Hepatocyte (in vitro differentiated cells): ENCODE data around the gene HOXD3. TPM values are rescaled to one million over a fixed set of nuclear protein-coding genes. Genes with fewer than 3 reads are reported as not detected.
A peak's percentile ranks its signal among the peaks of the same experiment; 100 is the strongest.

Experiments used
- DNase-seq: peaks from one replicate; pipeline ENCODE4 v3.0.0-alpha.2; 2016; ENCODE audit warnings: low spot score
- H2AFZ ChIP-seq: fragments of 200-600 bp; sonication (generic); 2 replicates; pipeline ENCODE4 v1.6.0; 2016; ENCODE audit warnings: antibody characterized with exemption, mild to moderate bottlenecking
- H3K27ac ChIP-seq: fragments of 200-600 bp; sonication (generic); 2 replicates; pipeline ENCODE4 v1.5.1; 2016; ENCODE audit warnings: mild to moderate bottlenecking
- H3K27me3 ChIP-seq: fragments of 200-600 bp; sonication (generic); 2 replicates; pipeline ENCODE4 v1.6.1; 2016
- H3K36me3 ChIP-seq: fragments of 200-600 bp; sonication (generic); replicated peaks from 2 replicates; pipeline ENCODE4 v1.5.1; 2016; ENCODE audit warnings: low read depth; ENCODE audit not compliant: insufficient read depth
- H3K4me1 ChIP-seq: fragments of 200-600 bp; sonication (generic); 2 replicates; pipeline ENCODE4 v1.5.1; 2016; ENCODE audit warnings: mild to moderate bottlenecking, moderate library complexity; ENCODE audit not compliant: insufficient read depth
- H3K4me2 ChIP-seq: fragments of 200-600 bp; sonication (generic); 2 replicates; pipeline ENCODE4 v1.6.0; 2016
- H3K4me3 ChIP-seq: fragments of 200-600 bp; sonication (generic); 2 replicates; pipeline ENCODE4 v1.5.1; 2016; ENCODE audit warnings: mild to moderate bottlenecking
- H3K79me2 ChIP-seq: fragments of 200-600 bp; sonication (generic); 2 replicates; pipeline ENCODE4 v1.6.0; 2017; ENCODE audit warnings: mild to moderate bottlenecking
- H3K9me2 ChIP-seq: fragments of 200-600 bp; sonication (generic); replicated peaks from 2 replicates; pipeline ENCODE4 v1.6.0; 2017; ENCODE audit warnings: mild to moderate bottlenecking; ENCODE audit not compliant: insufficient read depth
- H3K9me3 ChIP-seq: fragments of 200-600 bp; sonication (generic); 2 replicates; pipeline ENCODE4 v1.5.1; 2016; ENCODE audit warnings: low read depth, mild to moderate bottlenecking
- H4K20me1 ChIP-seq: fragments of 200-600 bp; sonication (generic); 2 replicates; pipeline ENCODE4 v1.6.0; 2016; ENCODE audit warnings: mild to moderate bottlenecking; ENCODE audit not compliant: insufficient read depth, poor library complexity, severe bottlenecking
- CTCF ChIP-seq: fragments of 200-600 bp; sonication (generic); IDR thresholded peaks from 2 replicates; pipeline ENCODE4 v1.5.1; 2016; ENCODE audit warnings: antibody characterized with exemption, mild to moderate bottlenecking; ENCODE audit not compliant: poor library complexity
- EZH2 ChIP-seq: fragments of 200-600 bp; sonication (generic); IDR thresholded peaks from 2 replicates; pipeline ENCODE4 v1.6.1; 2016; ENCODE audit warnings: antibody characterized with exemption, mild to moderate bottlenecking, borderline replicate concordance
- EZH2phosphoT487 ChIP-seq: fragments of 200-600 bp; sonication (generic); IDR thresholded peaks from one replicate; pipeline ENCODE4 v1.6.1; 2018; ENCODE audit warnings: antibody characterized with exemption, mild to moderate bottlenecking, low read depth, moderate library complexity; ENCODE audit not compliant: unreplicated experiment, severe bottlenecking
- WGBS: methylation state at CpG from one replicate; pipeline ENCODE4 v1.1.6; 2016; ENCODE audit warnings: low lambda C conversion rate; ENCODE audit errors: missing lambda C conversion rate; 5-methylcytosine and 5-hydroxymethylcytosine counted together
- polyA plus RNA-seq: library from polyadenylated mRNA; unstranded; fragments of >200 nt; fragmentation: Nextera tagmentation; extraction: Ambion mirVana; gene quantifications from 2 replicates; pipeline ENCODE4 v1.2.1, GENCODE V29; 2016
- total RNA-seq: library from RNA; depleted of rRNA; stranded (reverse); fragments of >200 nt; gene quantifications from 2 replicates; pipeline ENCODE4 v1.2.3, GENCODE V29; 2014

The HOXD3 gene
- total and polyA plus RNA-seq, 2 experiments from 2014 or later = 0.13 TPM; not detected in 1

DNA sequence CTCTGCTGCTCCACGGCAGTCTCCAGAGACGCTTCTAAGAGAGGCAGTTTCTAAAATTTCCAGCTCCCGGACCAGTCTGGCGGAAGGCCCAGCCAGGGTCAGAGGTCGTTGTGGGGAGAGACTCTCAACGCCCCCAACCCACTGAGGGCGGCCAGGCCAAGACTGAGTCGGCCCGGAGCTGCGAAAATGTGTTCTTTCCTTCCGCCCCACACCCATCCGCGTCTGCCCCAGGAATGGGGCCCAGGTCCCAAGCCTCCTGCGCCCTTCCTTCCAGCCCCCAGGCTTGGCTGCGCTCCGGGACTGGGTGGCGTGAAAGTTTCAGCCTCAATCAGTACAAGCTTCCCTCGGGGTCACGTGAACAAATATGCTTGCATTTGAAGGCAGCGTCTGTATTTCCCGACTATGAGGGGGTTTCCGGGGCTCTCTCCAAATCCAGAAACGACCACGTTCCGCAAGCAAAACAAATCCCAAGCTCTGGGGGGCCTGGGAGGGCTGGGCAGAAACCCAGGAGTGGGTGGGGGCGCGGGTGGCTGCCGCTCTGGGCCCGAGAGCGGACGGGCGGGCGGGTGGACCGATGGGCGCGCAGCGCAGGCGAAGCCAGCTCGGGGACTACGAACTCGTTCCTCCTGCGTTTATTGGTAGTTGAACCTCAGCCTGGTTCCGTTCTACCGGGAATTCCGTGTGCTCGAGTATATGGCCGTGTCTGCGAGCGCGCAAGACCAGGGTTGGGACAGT lies 3.3 kb downstream of the HOXD3 start:
- no peak overlapping the region for H3K4me3 ChIP-seq
- no peaks in the 10 kb centered on the region for H3K36me3 ChIP-seq
- H3K27ac ChIP-seq = no peak overlapping the region
- no peak for DNase-seq
- no peaks in the 10 kb centered on the region for H4K20me1 ChIP-seq
- H3K27me3 ChIP-seq = peaks cover 100% of the 10 kb centered on the region
- 5% methylated on average over 32 of the region's 50 CpGs for WGBS
- H3K9me2 ChIP-seq = no peaks in the 10 kb centered on the region
- no peaks in the 10 kb centered on the region for H3K9me3 ChIP-seq
- peak overlapping the region; percentile 35 for H2AFZ ChIP-seq
- H3K79me2 ChIP-seq = no peaks in the 10 kb centered on the region
- H3K4me2 ChIP-seq = peak overlapping the region; percentile 69
- H3K4me1 ChIP-seq = peaks cover 30% of the 10 kb centered on the region
- TF ChIP-seq EZH2phosphoT487 = peak; percentile 33
- TF ChIP-seq CTCF = no peak
- TF ChIP-seq EZH2 = peak; percentile 4

DNA sequence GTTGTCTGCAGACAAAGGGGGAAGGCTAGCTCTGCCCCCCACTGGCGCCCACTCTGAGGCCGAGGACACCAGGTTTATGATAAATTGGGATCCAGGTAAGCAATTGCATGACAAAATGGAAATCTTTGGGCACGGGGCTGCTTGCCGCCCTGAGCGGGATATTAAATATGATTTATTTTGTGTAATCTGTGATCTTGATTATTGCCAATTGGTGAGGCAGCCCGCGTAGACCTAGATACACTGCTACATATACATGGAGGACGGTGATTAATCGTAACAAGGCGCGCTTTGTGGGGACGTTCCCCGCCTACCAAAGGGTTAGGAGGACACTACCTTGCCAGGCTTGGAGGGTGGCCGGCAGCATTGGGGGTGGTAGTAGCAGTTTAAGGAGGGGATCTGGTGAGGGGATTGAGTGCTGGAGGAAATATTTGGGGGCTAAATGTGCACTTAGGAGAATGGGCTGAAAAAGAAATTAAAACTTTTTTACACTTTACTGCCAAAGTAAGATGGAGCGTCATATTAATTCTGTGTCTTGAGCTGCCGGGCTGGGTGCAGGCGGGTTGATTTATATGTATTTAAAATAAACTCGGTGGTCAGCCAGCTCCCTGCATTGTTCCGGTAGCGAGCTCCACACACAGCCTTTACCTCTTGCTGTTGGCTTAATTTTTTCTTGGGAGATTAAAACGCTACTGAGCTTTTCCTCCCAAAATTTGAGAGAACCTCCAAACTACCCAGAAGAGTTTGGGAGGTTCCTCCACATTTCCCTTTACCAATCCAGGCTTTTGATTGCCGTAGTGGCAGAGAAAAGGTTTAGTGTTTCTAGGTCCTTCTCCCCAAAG lies 4.1 kb downstream of the HOXD3 start:
- Histone ChIP-seq H4K20me1 (no peaks in the 10 kb centered on the region), H3K36me3 (no peaks in the 10 kb centered on the region), H3K4me3 (no peak overlapping the region), H3K9me2 (no peaks in the 10 kb centered on the region), H3K27ac (no peak overlapping the region), H2AFZ (no peak overlapping the region), H3K79me2 (no peaks in the 10 kb centered on the region), H3K4me2 (peak overlapping the region; percentile 69), H3K27me3 (peaks cover 100% of the 10 kb centered on the region), H3K9me3 (no peaks in the 10 kb centered on the region), H3K4me1 (peaks cover 30% of the 10 kb centered on the region)
- no peak for TF ChIP-seq CTCF
- TF ChIP-seq EZH2phosphoT487 = peak; percentile 29
- TF ChIP-seq EZH2 = peak; percentile 56
- WGBS = 19% methylated on average over 22 of the region's 22 CpGs
- no peak for DNase-seq

DNA sequence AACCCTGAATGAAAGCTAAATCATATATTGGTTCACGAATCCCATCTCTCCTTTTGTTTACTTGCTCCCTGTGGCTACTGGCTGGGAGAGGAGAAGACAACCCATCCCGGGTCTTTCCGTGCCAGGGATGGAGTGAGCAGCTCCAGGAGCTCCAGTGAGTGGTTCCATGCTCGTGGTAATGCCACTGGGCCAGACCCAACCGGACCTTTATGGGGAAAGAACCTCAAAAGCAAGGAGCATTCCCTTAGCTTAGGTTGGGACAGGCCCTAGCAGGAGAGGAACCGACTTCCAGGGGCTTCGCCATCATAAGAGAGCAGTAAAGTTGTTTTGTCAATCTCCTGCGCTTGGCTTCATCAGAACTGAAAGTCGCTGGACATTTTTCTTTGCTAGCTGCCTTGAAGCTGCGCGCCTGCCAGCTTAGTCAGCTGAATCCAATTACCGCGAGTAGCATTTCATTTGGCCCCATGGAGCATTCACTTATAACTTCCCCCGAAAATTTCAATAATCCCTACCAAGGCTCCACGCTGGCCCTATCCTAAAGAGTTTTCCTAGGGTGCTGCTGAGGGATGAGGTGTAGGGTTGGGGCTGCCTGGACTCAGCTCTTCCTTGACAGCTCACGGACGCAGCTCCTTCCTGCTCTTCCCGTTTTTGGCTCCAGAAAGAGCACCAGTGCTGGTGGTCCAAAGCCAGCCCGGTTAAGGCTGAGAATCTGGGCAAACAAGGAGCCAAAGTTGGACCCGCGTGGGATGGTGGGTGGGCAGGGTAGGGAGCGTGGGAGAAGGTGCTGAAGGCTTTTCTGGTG lies 4.9 kb downstream of the HOXD3 start:
- H3K79me2 ChIP-seq = no peaks in the 10 kb centered on the region
- H3K9me2 ChIP-seq = no peaks in the 10 kb centered on the region
- 10% methylated on average over 22 of the region's 22 CpGs for WGBS
- peak overlapping the region; percentile 62 for H3K4me2 ChIP-seq
- H3K4me1 ChIP-seq = peaks cover 29% of the 10 kb centered on the region
- H2AFZ ChIP-seq = no peak overlapping the region
- no peak overlapping the region for H3K27ac ChIP-seq
- no peak overlapping the region for H3K4me3 ChIP-seq
- H4K20me1 ChIP-seq = no peaks in the 10 kb centered on the region
- peaks cover 100% of the 10 kb centered on the region for H3K27me3 ChIP-seq
- H3K9me3 ChIP-seq = no peaks in the 10 kb centered on the region
- no peak for DNase-seq
- no peaks in the 10 kb centered on the region for H3K36me3 ChIP-seq
- TF ChIP-seq CTCF = no peak
- no peak for TF ChIP-seq EZH2phosphoT487
- TF ChIP-seq EZH2 = no peak
